Bronchial epithelial cell (primary cell): ENCODE results near the gene TIE1. TPM values are rescaled to one million over a fixed set of nuclear protein-coding genes. Genes with fewer than 3 reads are reported as not detected.

Experiments
- DNase-seq: peaks from one replicate; pipeline ENCODE4 v3.0.0-alpha.2; 2010; ENCODE audit warnings: low read depth
- FAIRE-seq: peaks from 2 replicates; lab custom pipeline; 2011; peaks lifted over from hg19 to GRCh38; lab: Jason Lieb, UNC
- H3K27me3 ChIP-seq: 2 replicates; pipeline ENCODE4 v1.5.1; 2011; ENCODE audit warnings: low read length; ENCODE audit not compliant: control insufficient read depth, insufficient read depth
- H3K36me3 ChIP-seq: 2 replicates; pipeline ENCODE4 v1.5.1; 2011; ENCODE audit warnings: low read length; ENCODE audit not compliant: control insufficient read depth, insufficient read depth
- H3K4me3 ChIP-seq: 2 replicates; pipeline ENCODE4 v1.5.1; 2011; ENCODE audit warnings: mild to moderate bottlenecking, low read depth, low read length, control low read depth
- total RNA-seq: library from RNA; depleted of rRNA; stranded (reverse); fragments of >200 nt; gene quantifications from 2 replicates; pipeline ENCODE4 v1.2.1, GENCODE V29; 2014
- TF ChIP-seq, protein P1 (sequence below): IDR thresholded peaks from 2 replicates; pipeline ENCODE4 v1.5.1; 2011; ENCODE audit warnings: mild to moderate bottlenecking, moderate library complexity, low read length, control low read depth, inconsistent platforms; ENCODE audit not compliant: insufficient read depth, severe bottlenecking

TIE1 gene
- total RNA-seq, result 0.53 TPM in 1 of 2 replicates, not detected in the other

DNA sequence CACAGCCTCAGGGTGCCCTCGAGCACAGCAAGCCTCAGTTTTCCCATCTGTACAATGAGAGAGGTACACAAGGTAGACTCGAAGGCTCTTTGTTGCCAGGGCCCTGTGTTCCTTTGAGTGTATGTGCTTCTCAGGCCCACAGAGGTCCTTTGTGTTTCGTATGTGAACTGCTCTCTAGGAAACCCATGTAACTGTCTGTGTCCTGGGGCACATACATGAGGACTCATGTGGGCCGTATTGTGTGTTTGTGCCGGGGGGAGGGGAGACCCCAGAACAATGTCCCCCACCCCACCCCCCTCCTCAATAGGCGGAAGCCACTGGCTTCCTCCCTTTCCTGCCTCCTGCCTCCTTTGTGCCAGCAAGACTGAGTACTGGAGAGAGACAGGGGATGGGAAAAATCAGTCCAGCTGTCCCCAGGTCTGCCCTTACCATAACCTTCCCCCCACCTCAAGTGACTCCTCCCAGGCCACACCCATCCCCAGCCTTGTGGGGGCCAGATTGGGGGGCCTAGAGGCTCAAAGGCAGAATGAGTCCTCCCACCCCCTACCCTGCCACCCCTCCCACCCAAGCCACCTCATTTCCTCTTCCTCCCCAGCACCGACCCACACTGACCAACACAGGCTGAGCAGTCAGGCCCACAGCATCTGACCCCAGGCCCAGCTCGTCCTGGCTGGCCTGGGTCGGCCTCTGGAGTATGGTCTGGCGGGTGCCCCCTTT, at the start of gene TIE1:
Gene TIE1, plus strand, starts transcription at position 605 of the 717 bp plus-strand sequence. Its CDS starts 90 bp downstream, at position 695.
- H3K4me3 ChIP-seq, result no peak within 1 kb of the TSS
- FAIRE-seq, result no peak
- TF ChIP-seq, protein P1, sequence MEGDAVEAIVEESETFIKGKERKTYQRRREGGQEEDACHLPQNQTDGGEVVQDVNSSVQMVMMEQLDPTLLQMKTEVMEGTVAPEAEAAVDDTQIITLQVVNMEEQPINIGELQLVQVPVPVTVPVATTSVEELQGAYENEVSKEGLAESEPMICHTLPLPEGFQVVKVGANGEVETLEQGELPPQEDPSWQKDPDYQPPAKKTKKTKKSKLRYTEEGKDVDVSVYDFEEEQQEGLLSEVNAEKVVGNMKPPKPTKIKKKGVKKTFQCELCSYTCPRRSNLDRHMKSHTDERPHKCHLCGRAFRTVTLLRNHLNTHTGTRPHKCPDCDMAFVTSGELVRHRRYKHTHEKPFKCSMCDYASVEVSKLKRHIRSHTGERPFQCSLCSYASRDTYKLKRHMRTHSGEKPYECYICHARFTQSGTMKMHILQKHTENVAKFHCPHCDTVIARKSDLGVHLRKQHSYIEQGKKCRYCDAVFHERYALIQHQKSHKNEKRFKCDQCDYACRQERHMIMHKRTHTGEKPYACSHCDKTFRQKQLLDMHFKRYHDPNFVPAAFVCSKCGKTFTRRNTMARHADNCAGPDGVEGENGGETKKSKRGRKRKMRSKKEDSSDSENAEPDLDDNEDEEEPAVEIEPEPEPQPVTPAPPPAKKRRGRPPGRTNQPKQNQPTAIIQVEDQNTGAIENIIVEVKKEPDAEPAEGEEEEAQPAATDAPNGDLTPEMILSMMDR, result no peak

DNA sequence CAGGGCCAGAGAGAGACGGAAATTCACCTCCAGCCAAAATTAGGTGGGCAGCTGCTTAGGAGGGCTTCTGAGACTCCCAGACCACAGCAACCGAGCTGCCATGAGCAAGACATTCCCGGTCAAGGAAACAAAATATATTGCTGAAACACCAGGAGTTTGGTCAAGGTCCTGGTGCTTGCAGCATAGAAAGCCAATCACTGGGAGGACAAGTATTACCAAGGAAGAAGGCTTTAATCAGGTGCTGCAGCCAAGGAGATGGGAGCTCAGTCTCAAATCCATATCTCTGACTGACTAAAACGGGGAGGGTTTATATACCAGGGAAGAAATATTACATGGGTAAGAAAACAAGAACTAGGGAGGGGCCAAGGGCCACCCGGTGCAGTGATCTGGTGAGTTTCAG, 49.8 kb upstream of the TIE1 start:
- H3K27me3 ChIP-seq, result peaks cover 1% of the 10 kb centered on the region
- DNase-seq (no peak), FAIRE-seq (peak; percentile 18)
- no peak overlapping the region for H3K4me3 ChIP-seq
- TF ChIP-seq, protein P1, result no peak
- no peaks in the 10 kb centered on the region for H3K36me3 ChIP-seq

More for the DNA sequence above, at the start of gene TIE1:
- Histone ChIP-seq H3K27me3 (no peaks in the 10 kb centered on the region), H3K36me3 (no peaks in the 10 kb centered on the region)
- no peak for DNase-seq

DNA sequence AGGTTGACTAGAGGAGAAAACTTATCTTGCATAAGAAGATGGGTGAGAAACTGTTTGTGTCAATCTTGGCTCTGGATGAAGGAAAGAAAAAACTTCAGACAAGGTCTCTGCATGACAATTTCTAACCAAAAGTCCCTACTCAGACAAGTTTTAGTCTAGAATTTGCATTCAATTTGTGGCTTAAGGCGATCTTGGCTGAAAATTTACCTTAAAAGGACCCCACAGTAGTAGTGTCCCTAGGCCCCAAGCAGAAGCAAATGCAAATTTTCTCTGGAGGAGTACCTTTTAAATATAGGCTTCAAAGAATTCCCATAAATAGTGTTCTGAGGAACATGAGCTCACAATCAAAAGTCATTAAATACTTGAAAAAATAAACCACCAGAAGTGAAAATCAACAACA, 48.6 kb upstream of the TIE1 start:
- no peaks in the 10 kb centered on the region for H3K36me3 ChIP-seq
- FAIRE-seq, result no peak
- no peak overlapping the region for H3K4me3 ChIP-seq
- TF ChIP-seq, protein P1, result no peak
- H3K27me3 ChIP-seq, result peaks cover 1% of the 10 kb centered on the region
- DNase-seq, result no peak

DNA sequence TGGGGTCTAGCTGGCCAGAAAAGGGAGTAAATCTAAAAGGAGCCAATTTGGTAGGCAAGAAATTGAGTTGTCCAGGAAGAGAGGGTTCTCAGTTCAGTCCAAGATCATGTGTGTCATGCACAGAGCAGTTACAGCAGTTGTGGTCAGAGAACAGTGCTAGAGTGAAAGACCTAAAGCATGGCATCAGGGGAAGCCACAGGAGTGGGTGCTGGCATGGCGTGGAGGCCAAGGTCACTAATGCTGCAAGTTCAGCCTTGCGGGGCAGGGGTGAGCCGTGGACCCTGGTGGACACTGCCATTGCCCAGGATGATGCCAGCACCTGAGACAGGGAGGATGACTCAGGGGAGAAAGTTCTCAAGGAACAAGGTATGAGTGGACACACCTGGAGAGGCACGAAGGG, 47.6 kb upstream of the TIE1 start:
- TF ChIP-seq, protein P1, result no peak
- peaks cover 1% of the 10 kb centered on the region for H3K27me3 ChIP-seq
- no peak for FAIRE-seq

DNA sequence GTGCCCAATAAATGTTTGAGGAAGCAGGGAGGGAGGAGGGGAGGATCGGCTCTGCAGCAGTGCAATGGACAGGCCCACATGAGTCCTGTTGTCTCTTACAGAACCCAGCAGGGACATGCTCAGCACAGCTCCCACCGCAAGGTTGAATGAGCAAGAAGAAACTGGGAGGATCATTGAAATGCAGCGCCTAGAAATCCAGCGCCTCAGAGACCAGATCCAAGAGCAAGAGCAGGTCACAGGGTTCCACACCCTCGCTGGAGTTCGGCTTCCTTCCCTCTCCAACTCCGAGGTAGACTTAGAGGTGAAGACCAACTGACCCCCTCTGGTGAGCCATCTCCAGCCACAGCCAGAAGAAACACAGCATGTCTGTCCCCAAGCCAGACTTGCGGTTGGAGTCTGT, 46.9 kb upstream of the TIE1 start:
- FAIRE-seq (no peak), DNase-seq (no peak)
- peaks cover 1% of the 10 kb centered on the region for H3K27me3 ChIP-seq
- no peak overlapping the region for H3K4me3 ChIP-seq
- H3K36me3 ChIP-seq, result no peaks in the 10 kb centered on the region
- TF ChIP-seq, protein P1, result no peak

More for the DNA sequence above, 47.6 kb upstream of the TIE1 start:
- Histone ChIP-seq H3K4me3 (no peak overlapping the region), H3K36me3 (no peaks in the 10 kb centered on the region)
- DNase-seq, result no peak
